GM12892 (cell line): ENCODE measurements around the gene POLR2E.

ENCODE experiments used
- POLR2A ChIP-seq: IDR thresholded peaks from 2 replicates; pipeline ENCODE4 v1.6.1; 2011; ENCODE audit warnings: low read depth, low read length, control low read depth
- POLR2AphosphoS5 ChIP-seq: IDR thresholded peaks from 2 replicates; pipeline ENCODE4 v1.6.1; 2011; ENCODE audit warnings: low read depth, low read length, control low read depth
- TAF1 ChIP-seq: IDR thresholded peaks from 2 replicates; pipeline ENCODE4 v1.6.1; 2011; ENCODE audit warnings: low read depth, mild to moderate bottlenecking, control low read depth, low read length, borderline replicate concordance

GRCh38 chr19:1039646-1040475 is 55.3 kb downstream of the POLR2E start, which contains the start of gene ABCA7:
- TF ChIP-seq POLR2AphosphoS5 (no peak), POLR2A (peak; percentile 80; the same call in 1 of the 2 replicates), TAF1 (no peak)
